Measurements from ENCODE around the gene CCDC74A.
"Not testable (repeated sequence)": the region's sequence is repeated elsewhere in the genome, so short reads cannot be mapped to it uniquely, and the experiment has no call there.

CCDC74A gene

GRCh38 chr2:131498321-131498973 is 29.2 kb upstream of the CCDC74A start:
- DNase-seq (ENCODE audit: low read depth, low spot score), result not testable (repeated sequence)

GRCh38 chr2:131503587-131503986 is 24.1 kb upstream of the CCDC74A start:
- not testable (repeated sequence) for DNase-seq (ENCODE audit: low read depth, low spot score)

- not testable (repeated sequence) for DNase-seq (ENCODE audit: low read depth, low spot score)
Measured at GRCh38 chr2:131504082-131504750, 23.5 kb upstream of the CCDC74A start.

DNA sequence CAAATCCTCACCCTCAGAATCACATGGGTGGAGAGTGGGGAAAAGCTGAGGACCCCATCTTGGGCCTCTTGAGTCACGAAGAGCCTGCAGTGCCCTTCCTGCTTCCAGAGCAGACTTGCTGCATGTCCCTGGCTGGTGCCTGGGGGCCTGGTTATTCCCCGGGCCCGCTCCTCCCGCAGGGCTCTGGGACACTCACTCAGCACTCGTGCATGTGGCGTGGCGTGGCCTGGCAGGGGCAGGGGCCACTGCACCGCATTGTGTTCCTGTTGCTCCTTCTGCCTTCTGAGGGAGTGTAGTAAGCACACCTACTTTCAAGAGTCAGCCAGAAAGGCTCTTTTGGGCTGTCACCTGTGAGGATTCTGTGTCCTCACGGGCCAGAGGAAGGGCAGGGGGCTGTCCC is 18.1 kb upstream of the CCDC74A start:
- no peak for DNase-seq (ENCODE audit: low read depth, low spot score)

GRCh38 chr2:131511291-131511968 is 16.3 kb upstream of the CCDC74A start:
- not testable (repeated sequence) for DNase-seq (ENCODE audit: low read depth, low spot score)

DNA sequence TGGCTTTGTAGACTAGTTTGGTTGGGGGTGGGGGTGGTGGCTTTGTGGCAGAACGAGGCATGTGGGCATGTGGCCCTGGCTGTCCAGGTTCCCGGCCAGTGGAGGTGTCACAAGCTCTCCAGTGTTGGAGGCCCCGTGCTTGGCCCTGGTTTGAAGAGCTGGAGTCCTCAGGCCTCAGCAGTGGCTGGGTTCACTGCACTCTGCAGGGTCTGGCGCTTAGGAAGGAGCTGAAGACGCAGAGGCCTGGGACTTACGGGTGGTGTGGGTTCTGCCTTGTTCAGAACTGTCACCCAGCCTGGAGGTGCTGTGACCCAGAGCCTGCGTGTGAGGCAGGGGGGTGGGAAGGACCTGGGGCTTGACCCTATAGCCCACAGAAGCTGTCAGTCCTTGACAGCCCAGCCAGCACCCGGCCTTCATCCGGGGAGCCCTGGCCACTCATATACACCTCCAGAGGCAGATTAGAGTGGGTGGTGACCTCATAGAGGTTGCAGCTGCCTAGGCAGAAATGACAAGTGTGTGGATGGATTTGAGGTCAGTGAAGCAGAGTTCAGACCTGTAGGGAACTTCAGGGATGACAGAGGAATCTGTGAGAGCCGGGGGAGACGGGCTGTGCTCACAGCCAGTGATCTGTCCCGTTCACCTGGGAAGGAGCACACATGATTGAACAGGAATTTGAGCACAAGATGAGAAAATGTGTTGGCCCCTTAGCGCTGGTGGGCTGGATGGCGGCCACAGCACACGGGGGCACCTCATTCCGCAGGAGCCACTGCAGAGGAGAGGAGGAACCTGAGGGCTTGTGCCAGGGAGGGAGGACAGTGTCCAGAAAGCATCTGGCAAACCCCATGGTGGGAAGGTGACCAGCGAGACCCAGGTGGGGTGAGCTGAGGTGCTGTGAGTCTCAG is 15.5 kb upstream of the CCDC74A start:
- DNase-seq (ENCODE audit: low read depth, low spot score), result not testable (repeated sequence)

- DNase-seq (ENCODE audit: low read depth, low spot score), result not testable (repeated sequence)
Measured at GRCh38 chr2:131514408-131515166, 13.1 kb upstream of the CCDC74A start.

DNA sequence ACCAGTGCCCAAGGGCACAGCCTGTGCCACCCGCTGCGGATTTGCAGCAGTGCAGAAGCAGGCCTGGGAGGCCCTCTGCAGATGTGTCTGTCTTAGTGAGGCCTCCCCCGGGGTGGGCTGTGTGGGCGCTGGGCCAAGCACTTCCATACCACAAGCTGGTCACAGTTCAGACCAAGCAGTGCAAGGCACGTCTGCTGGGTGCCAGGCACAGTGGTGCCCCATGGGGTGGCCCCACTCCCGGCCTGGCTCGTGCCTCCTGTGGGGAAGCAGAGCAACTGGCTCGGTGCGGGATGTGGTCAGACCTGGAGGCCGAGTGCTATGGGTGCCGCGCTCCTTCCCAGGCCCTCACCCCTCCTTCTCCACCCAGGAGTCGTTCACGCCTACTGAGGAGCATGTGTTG is 12.5 kb upstream of the CCDC74A start:
- DNase-seq (ENCODE audit: low read depth, low spot score), result not testable (repeated sequence)

GRCh38 chr2:131516011-131516410 is 11.7 kb upstream of the CCDC74A start:
- DNase-seq (ENCODE audit: low read depth, low spot score), result no peak

GRCh38 chr2:131516621-131517020 is 11.1 kb upstream of the CCDC74A start:
- DNase-seq (ENCODE audit: low read depth, low spot score), result not testable (repeated sequence)

- DNase-seq (ENCODE audit: low read depth, low spot score), result no peak
Measured at GRCh38 chr2:131517106-131517831, 10.4 kb upstream of the CCDC74A start.

- DNase-seq (ENCODE audit: low read depth, low spot score), result not testable (repeated sequence)
Measured at GRCh38 chr2:131517856-131518255, 9.8 kb upstream of the CCDC74A start.

GRCh38 chr2:131518531-131518930 is 9.2 kb upstream of the CCDC74A start:
- DNase-seq (ENCODE audit: low read depth, low spot score), result not testable (repeated sequence)

- no peak for DNase-seq (ENCODE audit: low read depth, low spot score)
Measured at GRCh38 chr2:131519466-131519865, 8.2 kb upstream of the CCDC74A start.

GRCh38 chr2:131519871-131520470 is 7.7 kb upstream of the CCDC74A start:
- DNase-seq (ENCODE audit: low read depth, low spot score), result not testable (repeated sequence)

DNA sequence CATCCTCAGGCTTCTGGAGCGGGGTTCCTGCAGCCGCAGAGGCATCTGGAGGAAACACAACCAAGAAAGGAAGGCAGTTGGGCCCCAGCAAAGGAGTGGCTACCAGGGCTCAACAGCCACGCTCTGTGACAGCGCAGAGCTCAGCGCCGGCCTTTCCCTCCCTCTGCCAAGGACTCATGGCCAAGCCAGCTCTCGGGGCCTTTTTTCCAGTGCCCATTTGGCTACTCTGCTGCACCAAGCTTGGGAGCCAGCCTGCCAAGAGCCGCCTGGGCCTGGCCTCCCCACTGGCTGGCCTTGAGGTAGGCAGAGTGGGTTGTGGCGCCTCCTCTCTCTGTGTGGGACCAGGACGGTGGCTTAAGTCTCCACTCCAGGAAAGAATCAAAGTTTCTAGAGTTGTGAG is 7.2 kb upstream of the CCDC74A start:
- DNase-seq (ENCODE audit: low read depth, low spot score), result no peak

- DNase-seq (ENCODE audit: low read depth, low spot score), result not testable (repeated sequence)
Measured at GRCh38 chr2:131521524-131521923, 6.2 kb upstream of the CCDC74A start.

DNA sequence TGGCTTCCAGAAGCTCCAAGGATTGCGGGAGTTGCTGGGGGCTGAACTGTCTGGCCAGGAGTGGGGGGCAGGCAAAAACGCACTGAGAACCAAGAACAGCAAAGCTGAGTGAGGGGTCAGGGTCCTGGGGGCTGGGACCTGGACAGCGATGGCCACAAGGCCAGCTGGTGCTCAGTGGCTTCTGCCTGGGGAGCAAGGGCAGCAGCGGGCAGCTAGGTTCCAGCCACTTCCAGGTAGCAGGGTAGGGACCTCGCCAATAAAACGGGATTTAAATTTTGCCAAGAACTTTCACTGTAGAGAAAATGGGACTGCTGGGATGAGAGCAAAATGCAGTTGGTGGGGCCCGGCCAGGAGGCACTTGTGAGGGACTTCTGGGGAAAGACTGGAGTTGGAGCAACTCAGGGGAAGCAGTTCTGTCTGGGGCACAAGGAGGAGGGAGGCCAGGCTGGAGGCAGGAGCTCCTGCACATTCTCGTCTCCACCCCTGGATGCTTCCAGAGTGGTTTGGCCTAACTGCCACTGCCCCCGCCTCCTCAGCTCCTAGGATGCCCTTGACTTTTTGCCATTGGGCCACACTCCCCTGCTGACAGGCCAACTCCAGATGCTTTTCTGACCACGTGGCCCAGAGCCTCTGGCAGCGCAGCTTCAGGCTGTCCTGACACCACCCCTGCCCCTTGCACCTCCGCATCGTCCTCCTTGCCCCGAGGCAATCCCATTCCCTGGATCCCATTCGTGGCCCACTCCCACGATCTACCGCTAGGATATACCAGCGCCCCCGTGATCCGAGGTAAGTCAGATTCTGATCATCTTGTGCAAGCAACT is 5.5 kb upstream of the CCDC74A start:
- DNase-seq (ENCODE audit: low read depth, low spot score), result no peak

GRCh38 chr2:131525256-131525655 is 2.4 kb upstream of the CCDC74A start:
- DNase-seq (ENCODE audit: low read depth, low spot score), result not testable (repeated sequence)

Data from iPS DF 19.7 (cell line).